CD4-positive, CD25-positive, alpha-beta regulatory T cell (primary cell): ENCODE results near the gene RPS4Y1. TPM values are rescaled to one million over a fixed set of nuclear protein-coding genes. Genes with fewer than 3 reads are reported as not detected.

Experiments
- polyA plus RNA-seq, 4 donors: library from polyadenylated mRNA; unstranded; fragments of 300-500 nt; fragmentation: Illumina TruSeq; gene quantifications; one replicate each; pipeline ENCODE4 v1.2.3, GENCODE V29; 2021
- total RNA-seq: library from RNA; stranded (reverse); gene quantifications from one replicate; pipeline ENCODE4 v1.2.3, GENCODE V29; 2022

Gene RPS4Y1
- total and polyA plus RNA-seq, 5 donors from 2014 or later, result 435 TPM; not detected in 4

Other genes with a start within 250 kb of the RPS4Y1 start
- not detected for gene SRY, start 53.9 kb upstream of the RPS4Y1 start, total RNA-seq
- gene SRY, start 53.9 kb upstream of the RPS4Y1 start, polyA plus RNA-seq, result not detected
- not detected for gene ZFY, start 93.8 kb downstream of the RPS4Y1 start, total RNA-seq
- 10 to 100 TPM in 1 of 4 donors, not detected in 3; 10.0 TPM for gene ZFY, start 93.8 kb downstream of the RPS4Y1 start, polyA plus RNA-seq